ENCODE measurements around the gene NOM1. TPM values are rescaled to one million over a fixed set of nuclear protein-coding genes. Genes with fewer than 3 reads are reported as not detected.
"Not testable (repeated sequence)": the region's sequence is repeated elsewhere in the genome, so short reads cannot be mapped to it uniquely, and the experiment has no call there.

NOM1 gene
- total RNA-seq (2014; rRNA removed; shearing (Covaris generic)) (33.1 and 36.5 TPM in 2 replicates), polyA plus RNA-seq (2016; fragmentation: Nextera tagmentation; extraction: Ambion mirVana) (17.7 and 18.8 TPM in 2 replicates)
- long read RNA-seq, full-length matches to known transcripts = 1 of 16 reads
- long read RNA-seq, partial matches to known transcripts = 12 of 16 reads
- long read RNA-seq, other reads (novel, unspliced or antisense) = 3 of 16 reads

- Histone ChIP-seq H3K36me3 (ENCODE audit: insufficient read depth) (peaks cover 18% of the 10 kb centered on the region), H3K27ac (ENCODE audit: low read depth) (no peak within 1 kb of the TSS), H3K9me2 (ENCODE audit: insufficient read depth) (no peaks in the 10 kb centered on the region), H2AFZ (peak within 1 kb of the TSS; percentile 99), H3K27me3 (ENCODE audit: insufficient read depth) (no peaks in the 10 kb centered on the region), H3K4me3 (peak within 1 kb of the TSS; percentile 99), H3K4me2 (peak within 1 kb of the TSS; percentile 99), H3F3A (replicated peaks; ENCODE audit: low read depth) (no peaks in the 10 kb centered on the region), H3K4me1 (ENCODE audit: insufficient read depth) (peaks cover 27% of the 10 kb centered on the region), H4K20me1 (replicated peaks; ENCODE audit: insufficient read depth) (peaks cover 43% of the 10 kb centered on the region), H3K79me2 (replicated peaks; ENCODE audit: insufficient read depth) (peaks cover 48% of the 10 kb centered on the region)
- TF ChIP-seq EZH2 (IDR thresholded peaks at IDR 0.05; ENCODE audit: low read depth, unreplicated experiment) = no peak
- peak; percentile 44 to 81 for TF ChIP-seq CTCF (conservative IDR thresholded peaks at IDR 0.05; ENCODE audit: low read depth in 2 of 2)
- TF ChIP-seq ETS1 (IDR thresholded peaks at IDR 0.05) = 0 out of 2 replicates have a peak, but pooled peaks have one; percentile 55
- peak; percentile 81 for TF ChIP-seq CREB1 (CRISPR knock-in tag; IDR thresholded peaks at IDR 0.05; ENCODE audit: low read depth)
- TF ChIP-seq POLR2AphosphoS5 (IDR thresholded peaks at IDR 0.05; ENCODE audit: low read depth) = peak; percentile 80
- H3K4me1 Mint-ChIP-seq = peaks cover 29% of the 10 kb centered on the region
- peak; percentile 85 for ATAC-seq
- H3K9me3 Mint-ChIP-seq = peaks cover 3% of the 10 kb centered on the region; the same call in 2 of the 3 replicates
- peaks cover 3% of the 10 kb centered on the region for H3K27me3 Mint-ChIP-seq (ENCODE audit: insufficient read depth, low read depth, poor library complexity)
- peaks cover 41% of the 10 kb centered on the region for H3K36me3 Mint-ChIP-seq (ENCODE audit: low read depth)
- H3K27ac Mint-ChIP-seq = peak within 1 kb of the TSS; percentile 65
- peak; percentile 92 for DNase-seq (ENCODE audit: low spot score)
- H3K4me3 Mint-ChIP-seq = peak within 1 kb of the TSS; percentile 95
Observed at GRCh38 chr7:156949541-156950380, at the start of gene NOM1. TSS of gene NOM1 (plus strand) at chr7:156949712. CDS start at chr7:156949738, 26 bp downstream.

- not testable (repeated sequence) for H3K27me3 ChIP-seq (ENCODE audit: insufficient read depth); H3K27me3 Mint-ChIP-seq (ENCODE audit: insufficient read depth, low read depth, poor library complexity); H3K4me3 ChIP-seq; H4K20me1 ChIP-seq (replicated peaks; ENCODE audit: insufficient read depth); H3K9me2 ChIP-seq (ENCODE audit: insufficient read depth); H3K4me3 Mint-ChIP-seq; H3K36me3 Mint-ChIP-seq (ENCODE audit: low read depth); H3K79me2 ChIP-seq (replicated peaks; ENCODE audit: insufficient read depth); H3K36me3 ChIP-seq (ENCODE audit: insufficient read depth); H3K4me1 ChIP-seq (ENCODE audit: insufficient read depth); H3K9me3 Mint-ChIP-seq; H3K27ac Mint-ChIP-seq; DNase-seq (ENCODE audit: low spot score); H3K4me1 Mint-ChIP-seq; H2AFZ ChIP-seq; H3F3A ChIP-seq (replicated peaks; ENCODE audit: low read depth); ATAC-seq; H3K4me2 ChIP-seq; H3K27ac ChIP-seq (ENCODE audit: low read depth)
Observed at GRCh38 chr7:156900093-156900492, 49.4 kb upstream of the NOM1 start.

All from GM23338 (cell line).